HepG2 (cell line): ENCODE results near the gene STMN1. TPM values are rescaled to one million over a fixed set of nuclear protein-coding genes. Genes with fewer than 3 reads are reported as not detected.
A peak's percentile ranks its signal among the peaks of the same experiment; 100 is the strongest.

ENCODE experiments used
- ATAC-seq: fragments of 200-7000 bp; cut with Tn5 transposase; 3 replicates; pipeline ENCODE4 v1.9.1; 2020; ENCODE audit warnings: mild to moderate bottlenecking, moderate library complexity
- BruUV-seq: library from RNA; stranded (reverse); fragments of 400-500 nt; replicated peaks from 2 replicates; lab custom pipeline; 2021; lab: Mats Ljungman, UMichigan
- CTCF ChIA-PET: fragments of 300-600 bp; formaldehyde crosslinking; extraction: SDS; loops from one replicate; lab custom pipeline; 2021; ENCODE audit warnings: low total read pairs, inconsistent platforms, low intra/inter-chr PET ratio; lab: Yijun Ruan, JAX
- POLR2A ChIA-PET: fragments of 350-600 bp; sonication (Branson Sonifier 250); formaldehyde crosslinking; loops from one replicate; lab custom pipeline; 2020; ENCODE audit warnings: antibody characterized with exemption, inconsistent platforms; lab: Yijun Ruan, JAX
- DNase-seq: peaks from one replicate; pipeline ENCODE4 v3.0.0-alpha.2; 2015; ENCODE audit warnings: low spot score
- FAIRE-seq: peaks from 3 replicates; lab custom pipeline; 2011; peaks lifted over from hg19 to GRCh38; lab: Jason Lieb, UNC
- H2AFZ ChIP-seq: one replicate; pipeline ENCODE4 v1.6.1; 2011; ENCODE audit warnings: low read length, inconsistent platforms
- H3K27ac ChIP-seq: fragments of 300-600 bp; 3 replicates; pipeline ENCODE4 v1.8.0; 2011; ENCODE audit warnings: mixed run types, mild to moderate bottlenecking, mixed read lengths, low read length, inconsistent platforms; ENCODE audit not compliant: insufficient read depth; ENCODE audit errors: extremely low read length
- H3K27me3 ChIP-seq, 2 experiments: fragments of 200-600 bp in 1 of 2; 2 replicates in 1 of 2; 3 replicates in 1 of 2; pipeline versions ENCODE4 v1.6.0 to v1.8.0; 2011; ENCODE audit warnings: low read length in 2 of 2, mild to moderate bottlenecking in 2 of 2, moderate library complexity in 2 of 2, inconsistent platforms in 1 of 2; ENCODE audit not compliant: insufficient read depth in 2 of 2, control insufficient read depth in 1 of 2
- H3K36me3 ChIP-seq, 2 experiments: fragments of 200-600 bp in 1 of 2; replicated peaks in 1 of 2; 2 replicates in 1 of 2; 3 replicates in 1 of 2; pipeline versions ENCODE4 v1.5.1 to v1.8.0; 2011; ENCODE audit warnings: low read length in 2 of 2, inconsistent platforms in 1 of 2; ENCODE audit not compliant: insufficient read depth in 2 of 2, control insufficient read depth in 1 of 2
- H3K4me1 ChIP-seq: 2 replicates; pipeline ENCODE4 v1.5.1; 2012; ENCODE audit warnings: low read length, inconsistent platforms; ENCODE audit not compliant: insufficient read depth
- H3K4me2 ChIP-seq: 2 replicates; pipeline ENCODE4 v1.6.0; 2011; ENCODE audit warnings: low read depth, low read length, inconsistent platforms
- H3K4me3 ChIP-seq, 3 experiments: fragments of 200-600 bp in 1 of 3; sonication (generic), shearing (Covaris generic) in 1 of 3; replicated peaks in 1 of 3; 2 replicates each; pipeline ENCODE4 v1.5.1; 2011 to 2016; ENCODE audit warnings: low read length in 3 of 3, inconsistent platforms in 2 of 3, low read depth in 2 of 3, mild to moderate bottlenecking in 2 of 3, control low read depth in 1 of 3, mixed read lengths in 1 of 3; ENCODE audit not compliant: insufficient read depth in 1 of 3
- H3K79me2 ChIP-seq: one replicate; pipeline ENCODE4 v1.6.1; 2011; ENCODE audit warnings: low read length, inconsistent platforms; ENCODE audit not compliant: insufficient read depth
- H3K9ac ChIP-seq: 2 replicates; pipeline ENCODE4 v1.6.0; 2011; ENCODE audit warnings: mild to moderate bottlenecking, low read depth, low read length, inconsistent platforms; ENCODE audit not compliant: insufficient read depth
- H3K9me3 ChIP-seq: 2 replicates; pipeline ENCODE4 v1.5.1; 2012; ENCODE audit warnings: mild to moderate bottlenecking, low read length
- H4K20me1 ChIP-seq: 2 replicates; pipeline ENCODE4 v1.6.0; 2011; ENCODE audit warnings: inconsistent platforms, mild to moderate bottlenecking, low read length, moderate library complexity; ENCODE audit not compliant: insufficient read depth
- BCL6 ChIP-seq: IDR thresholded peaks from 2 replicates; pipeline ENCODE4 v1.6.1; 2016; ENCODE audit warnings: missing genetic modification reagents, missing compliant biosample characterization
- FIP1L1 ChIP-seq: fragments of 200-400 bp; formaldehyde crosslinking; IDR thresholded peaks from 2 replicates; pipeline ENCODE4 v1.6.1; 2018; ENCODE audit warnings: low read depth, mild to moderate bottlenecking, low read length, moderate library complexity, borderline replicate concordance; ENCODE audit not compliant: insufficient read depth
- NBN ChIP-seq: fragments of 450-650 bp; conservative IDR thresholded peaks from 2 replicates; pipeline ENCODE4 v1.6.1; 2017
- SALL1 ChIP-seq: sonication (generic); formaldehyde crosslinking; IDR thresholded peaks from 2 replicates; pipeline ENCODE4 v1.8.0; 2022; ENCODE audit warnings: mild to moderate bottlenecking, missing genetic modification reagents
- SOX13 ChIP-seq, 3 experiments: fragments of 450-650 bp in 1 of 3; sonication (generic) in 1 of 3; formaldehyde crosslinking in 1 of 3; IDR thresholded peaks in 2 of 3; conservative IDR thresholded peaks in 1 of 3; 2 replicates each; pipeline versions ENCODE4 v1.5.0 to v1.6.1; 2016 to 2020; ENCODE audit warnings: antibody characterized with exemption in 1 of 3, mild to moderate bottlenecking in 1 of 3, missing compliant biosample characterization in 1 of 3, missing genetic modification reagents in 1 of 3, moderate library complexity in 1 of 3
- SOX5 ChIP-seq: IDR thresholded peaks from 2 replicates; pipeline ENCODE4 v1.6.1; 2016; ENCODE audit warnings: borderline replicate concordance
- TCF7 ChIP-seq: sonication (generic); IDR thresholded peaks from 2 replicates; pipeline ENCODE4 v1.6.1; 2016; ENCODE audit warnings: antibody characterized with exemption, low read depth
- THAP11 ChIP-seq: IDR thresholded peaks from 2 replicates; pipeline ENCODE4 v1.6.1; 2016; ENCODE audit warnings: missing biosample characterization, missing genetic modification reagents
- ZEB1 ChIP-seq: IDR thresholded peaks from 2 replicates; pipeline ENCODE4 v1.6.1; 2012; ENCODE audit warnings: mild to moderate bottlenecking, low read depth, inconsistent platforms; ENCODE audit not compliant: insufficient replicate concordance
- ZFX ChIP-seq: sonication (generic); formaldehyde crosslinking; IDR thresholded peaks from 2 replicates; pipeline ENCODE4 v1.4.0; 2020; ENCODE audit warnings: mild to moderate bottlenecking, low read depth, missing genetic modification reagents, moderate library complexity
- ZFY ChIP-seq: sonication (generic); formaldehyde crosslinking; IDR thresholded peaks from 2 replicates; pipeline ENCODE4 v1.4.0; 2020; ENCODE audit warnings: missing genetic modification reagents
- ZNF234 ChIP-seq: sonication (generic); formaldehyde crosslinking; conservative IDR thresholded peaks from 2 replicates; pipeline ENCODE4 v1.5.1; 2020; ENCODE audit warnings: mild to moderate bottlenecking, missing genetic modification reagents
- ZSCAN29 ChIP-seq: sonication (generic); formaldehyde crosslinking; conservative IDR thresholded peaks from 2 replicates; pipeline ENCODE4 v1.4.0; 2020; ENCODE audit warnings: mild to moderate bottlenecking, missing genetic modification reagents
- WGBS: methylation state at CpG from one replicate; pipeline ENCODE4 v1.1.6; 2017; ENCODE audit warnings: low lambda C conversion rate; 5-methylcytosine and 5-hydroxymethylcytosine counted together
- in situ Hi-C: cut with HindIII; loops from 2 replicates; pipeline ENCODE4 v1.10.0; 2017; ENCODE audit warnings: low pct_unique_long_range_greater_than_20kb; ENCODE audit not compliant: extremely low pct_ligation_motif_present
- intact Hi-C: fragments of 100-400 bp; cut with micrococcal nuclease; formaldehyde crosslinking; loops from one replicate; pipeline ENCODE4 v1.10.0; 2022; ENCODE audit not compliant: unreplicated experiment
- polyA plus RNA-seq, 8 experiments: library from polyadenylated mRNA; depleted of rRNA in 3 of 8; stranded (reverse) in 7 of 8; unstranded in 1 of 8; fragments of >200 nt; fragmentation: Illumina TruSeq in 4 of 8; extraction: Trizol in 4 of 8; gene quantifications; 2 replicates each; pipeline versions ENCODE4 v1.2.1 to v1.2.3, GENCODE V29; 2011 to 2016; ENCODE audit warnings: low read depth in 4 of 8, missing spikeins in 1 of 8, mixed read lengths in 1 of 8; ENCODE audit not compliant: insufficient read depth in 1 of 8
- total RNA-seq, 5 experiments: library from RNA; depleted of rRNA; stranded (reverse); fragments of >200 nt; fragmentation: Illumina TruSeq; extraction: Trizol; gene quantifications; 2 replicates each; pipeline ENCODE4 v1.2.3, GENCODE V29; 2016; ENCODE audit warnings: low read depth in 1 of 5
- TF ChIP-seq, protein P1 (sequence below): sonication (generic); formaldehyde crosslinking; IDR thresholded peaks from 2 replicates; pipeline ENCODE4 v1.5.1; 2020; ENCODE audit warnings: mild to moderate bottlenecking, missing genetic modification reagents, moderate library complexity
- TF ChIP-seq, protein P2 (sequence below): IDR thresholded peaks from 2 replicates; pipeline ENCODE4 v1.6.1; 2012; ENCODE audit warnings: inconsistent platforms

The STMN1 gene
- total and polyA plus RNA-seq, 2 of the 13 experiments (the other 11 are each of a cell fraction or from before 2014, with no cell fraction given): 45.9 to 409 TPM

GRCh38 chr1:25911162-25911561, 4.9 kb upstream of the STMN1 start:
- Histone ChIP-seq H2AFZ (no peak overlapping the region), H3K27me3 (peaks cover 0 to 3% of the 10 kb centered on the region in 2 experiments; a peak in 1 of 5 replicates), H3K4me3 (no peak overlapping the region), H3K4me1 (peaks cover 49% of the 10 kb centered on the region), H3K27ac (no peak overlapping the region), H3K9me3 (no peaks in the 10 kb centered on the region), H3K79me2 (no peaks in the 10 kb centered on the region), H3K4me2 (no peak overlapping the region), H3K9ac (no peak overlapping the region), H3K36me3 (no peaks in the 10 kb centered on the region), H4K20me1 (no peaks in the 10 kb centered on the region)
- in situ Hi-C loops (no loop called here), intact Hi-C loops (no loop called here)
- ChIA-PET CTCF (no interaction called here), POLR2A (no interaction called here)
- no peak for FAIRE-seq
- no TSS peak for BruUV-seq
- TF ChIP-seq ZEB1: no peak
- ATAC-seq: no peak
- DNase-seq: no peak

DNA sequence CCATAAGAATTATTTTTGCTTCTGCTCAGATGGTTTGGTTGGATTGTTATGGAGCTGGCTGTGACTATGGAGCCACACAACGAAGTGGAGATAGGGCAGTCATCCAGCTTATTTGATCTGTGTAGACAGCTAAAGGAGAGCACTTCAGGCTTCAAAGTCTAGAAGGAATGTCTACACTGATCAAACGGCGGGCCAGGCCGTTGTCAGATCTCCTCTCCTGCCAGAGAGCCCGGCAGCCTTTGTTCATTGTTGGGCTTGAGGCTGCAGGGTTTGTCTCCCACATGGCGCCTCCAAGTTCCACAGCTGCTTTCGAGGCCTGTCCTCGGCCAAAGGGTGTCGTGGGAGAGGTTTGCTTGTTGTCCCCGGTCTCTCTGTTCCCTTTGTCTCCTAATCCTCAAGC, 2.8 kb upstream of the STMN1 start:
- H3K4me2 ChIP-seq: peak overlapping the region; percentile 51
- H3K4me1 ChIP-seq: peaks cover 36% of the 10 kb centered on the region
- DNase-seq (peak; percentile 74), FAIRE-seq (no peak), ATAC-seq (peak; percentile 45)
- peaks cover 12% of the 10 kb centered on the region for H3K79me2 ChIP-seq
- H3K9ac ChIP-seq: 0 out of 2 replicates have a peak overlapping the region, but pooled peaks have one; percentile 10
- in situ Hi-C loops (no loop called here), intact Hi-C loops (no loop called here)
- ChIA-PET CTCF (no interaction called here), POLR2A (interaction anchor here (2.3 kb wide), 1 partner anchor 88 kb away, joined by 9 read pairs; the partner anchor contains the start of gene PAFAH2)
- no peaks in the 10 kb centered on the region for H3K36me3 ChIP-seq
- H3K4me3 ChIP-seq: no peak overlapping the region; a peak in 2 of 6 replicates
- H3K27ac ChIP-seq: no peak overlapping the region
- H4K20me1 ChIP-seq: peaks cover 4% of the 10 kb centered on the region; the same call in 1 of the 2 replicates
- no peak overlapping the region for H2AFZ ChIP-seq
- H3K9me3 ChIP-seq: no peaks in the 10 kb centered on the region
- 0% methylated on average over 5 of the region's 10 CpGs for WGBS
- no TSS peak for BruUV-seq
- H3K27me3 ChIP-seq: peaks cover 0 to 3% of the 10 kb centered on the region in 2 experiments; a peak in 2 of 5 replicates
- TF ChIP-seq SOX5 (CRISPR knock-in tag): peak; percentile 45
- peak; percentile 34 for TF ChIP-seq SALL1 (CRISPR knock-in tag)
- no peak for TF ChIP-seq SOX13 (IDR thresholded peaks at IDR 0.05)
- TF ChIP-seq SOX13 (CRISPR knock-in tag; conservative IDR thresholded peaks at IDR 0.05 in 1 of 2, IDR thresholded peaks at IDR 0.05 in 1 of 2): peak in 1 of 2 experiments; percentile 41; a peak in 1 of 4 replicates
- TF ChIP-seq FIP1L1: no peak
- TF ChIP-seq BCL6 (CRISPR knock-in tag): peak; percentile 55
- TF ChIP-seq ZFY (CRISPR knock-in tag): peak; percentile 17; the same call in 1 of the 2 replicates
- TF ChIP-seq TCF7: 0 out of 2 replicates have a peak, but pooled peaks have one; percentile 33
- peak; percentile 100 for TF ChIP-seq ZSCAN29 (CRISPR knock-in tag)
- TF ChIP-seq ZNF234 (CRISPR knock-in tag): no peak
- TF ChIP-seq ZFX: 0 out of 2 replicates have a peak, but pooled peaks have one; percentile 35
- no peak for TF ChIP-seq NBN
- TF ChIP-seq, protein P1, sequence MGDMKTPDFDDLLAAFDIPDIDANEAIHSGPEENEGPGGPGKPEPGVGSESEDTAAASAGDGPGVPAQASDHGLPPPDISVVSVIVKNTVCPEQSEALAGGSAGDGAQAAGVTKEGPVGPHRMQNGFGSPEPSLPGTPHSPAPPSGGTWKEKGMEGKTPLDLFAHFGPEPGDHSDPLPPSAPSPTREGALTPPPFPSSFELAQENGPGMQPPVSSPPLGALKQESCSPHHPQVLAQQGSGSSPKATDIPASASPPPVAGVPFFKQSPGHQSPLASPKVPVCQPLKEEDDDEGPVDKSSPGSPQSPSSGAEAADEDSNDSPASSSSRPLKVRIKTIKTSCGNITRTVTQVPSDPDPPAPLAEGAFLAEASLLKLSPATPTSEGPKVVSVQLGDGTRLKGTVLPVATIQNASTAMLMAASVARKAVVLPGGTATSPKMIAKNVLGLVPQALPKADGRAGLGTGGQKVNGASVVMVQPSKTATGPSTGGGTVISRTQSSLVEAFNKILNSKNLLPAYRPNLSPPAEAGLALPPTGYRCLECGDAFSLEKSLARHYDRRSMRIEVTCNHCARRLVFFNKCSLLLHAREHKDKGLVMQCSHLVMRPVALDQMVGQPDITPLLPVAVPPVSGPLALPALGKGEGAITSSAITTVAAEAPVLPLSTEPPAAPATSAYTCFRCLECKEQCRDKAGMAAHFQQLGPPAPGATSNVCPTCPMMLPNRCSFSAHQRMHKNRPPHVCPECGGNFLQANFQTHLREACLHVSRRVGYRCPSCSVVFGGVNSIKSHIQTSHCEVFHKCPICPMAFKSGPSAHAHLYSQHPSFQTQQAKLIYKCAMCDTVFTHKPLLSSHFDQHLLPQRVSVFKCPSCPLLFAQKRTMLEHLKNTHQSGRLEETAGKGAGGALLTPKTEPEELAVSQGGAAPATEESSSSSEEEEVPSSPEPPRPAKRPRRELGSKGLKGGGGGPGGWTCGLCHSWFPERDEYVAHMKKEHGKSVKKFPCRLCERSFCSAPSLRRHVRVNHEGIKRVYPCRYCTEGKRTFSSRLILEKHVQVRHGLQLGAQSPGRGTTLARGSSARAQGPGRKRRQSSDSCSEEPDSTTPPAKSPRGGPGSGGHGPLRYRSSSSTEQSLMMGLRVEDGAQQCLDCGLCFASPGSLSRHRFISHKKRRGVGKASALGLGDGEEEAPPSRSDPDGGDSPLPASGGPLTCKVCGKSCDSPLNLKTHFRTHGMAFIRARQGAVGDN (CRISPR knock-in tag): peak; percentile 49
- TF ChIP-seq THAP11 (CRISPR knock-in tag): peak; percentile 28; the same call in 1 of the 2 replicates
- TF ChIP-seq, protein P2, sequence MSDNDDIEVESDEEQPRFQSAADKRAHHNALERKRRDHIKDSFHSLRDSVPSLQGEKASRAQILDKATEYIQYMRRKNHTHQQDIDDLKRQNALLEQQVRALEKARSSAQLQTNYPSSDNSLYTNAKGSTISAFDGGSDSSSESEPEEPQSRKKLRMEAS: peak; percentile 61
